SIG-M5 (cell line): Measurements from ENCODE around the gene FAM200A.
"Not testable (repeated sequence)": the region's sequence is repeated elsewhere in the genome, so short reads cannot be mapped to it uniquely, and the experiment has no call there.

ENCODE experiments used
- DNase-seq: peaks from one replicate; lab custom pipeline; 2025; lab: John Stamatoyannopoulos, UW

The FAM200A gene

DNA sequence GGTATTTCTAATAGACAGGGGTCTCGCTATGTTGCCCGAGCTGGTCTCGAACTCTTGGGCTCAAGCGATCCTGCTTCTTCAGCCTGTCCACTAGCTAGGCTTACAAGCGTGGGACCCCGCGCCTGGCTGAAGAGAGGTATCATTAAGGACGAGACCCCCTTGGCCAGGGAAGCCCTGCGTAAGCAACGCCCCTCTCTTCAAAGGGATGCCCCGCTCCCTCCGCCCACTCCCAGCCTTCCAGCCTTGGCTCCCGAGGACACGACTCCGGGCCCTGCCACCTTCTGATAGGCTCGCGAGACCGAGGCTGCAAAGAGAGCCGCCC, 47.7 kb downstream of the FAM200A start:
- peak; percentile 66 for DNase-seq

DNA sequence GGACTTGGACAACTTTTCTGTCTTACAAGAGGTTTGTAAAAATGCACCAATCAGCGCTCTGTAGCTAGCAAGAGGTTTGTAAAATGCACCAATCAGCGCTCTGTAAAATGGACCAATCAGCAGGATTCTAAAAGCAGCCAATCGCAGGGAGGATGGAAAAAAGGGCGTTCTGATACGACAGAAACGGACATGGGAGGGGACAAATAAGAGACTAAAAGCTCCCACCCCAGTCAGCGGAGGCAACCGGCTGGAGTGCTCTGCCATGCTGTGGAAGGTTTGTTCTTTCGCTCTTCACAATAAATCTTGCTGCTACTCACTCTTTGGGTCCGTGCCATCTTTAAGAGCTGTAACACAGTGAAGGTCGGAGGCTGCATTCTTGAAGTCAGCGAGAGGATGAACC, 50.7 kb downstream of the FAM200A start:
- DNase-seq, result not testable (repeated sequence)

DNA sequence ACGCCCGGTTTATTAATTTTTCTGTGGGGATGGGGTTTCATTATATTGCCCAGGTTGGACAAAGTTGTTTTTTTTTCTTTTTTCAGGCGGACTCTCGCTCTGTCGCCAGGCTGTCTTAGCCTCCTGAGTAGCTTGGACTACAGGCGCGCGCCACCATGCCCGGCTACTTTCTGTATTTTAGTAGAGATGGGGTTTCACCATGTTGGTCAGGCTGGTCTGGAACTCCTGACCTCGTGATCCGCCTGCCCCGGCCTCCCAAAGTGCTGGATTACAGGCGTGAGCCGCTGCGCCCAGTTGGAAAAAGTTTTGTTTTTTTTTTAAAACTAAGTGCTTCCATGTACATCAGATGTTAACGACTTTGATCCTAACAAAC, 51.3 kb downstream of the FAM200A start:
- DNase-seq, result no peak

DNA sequence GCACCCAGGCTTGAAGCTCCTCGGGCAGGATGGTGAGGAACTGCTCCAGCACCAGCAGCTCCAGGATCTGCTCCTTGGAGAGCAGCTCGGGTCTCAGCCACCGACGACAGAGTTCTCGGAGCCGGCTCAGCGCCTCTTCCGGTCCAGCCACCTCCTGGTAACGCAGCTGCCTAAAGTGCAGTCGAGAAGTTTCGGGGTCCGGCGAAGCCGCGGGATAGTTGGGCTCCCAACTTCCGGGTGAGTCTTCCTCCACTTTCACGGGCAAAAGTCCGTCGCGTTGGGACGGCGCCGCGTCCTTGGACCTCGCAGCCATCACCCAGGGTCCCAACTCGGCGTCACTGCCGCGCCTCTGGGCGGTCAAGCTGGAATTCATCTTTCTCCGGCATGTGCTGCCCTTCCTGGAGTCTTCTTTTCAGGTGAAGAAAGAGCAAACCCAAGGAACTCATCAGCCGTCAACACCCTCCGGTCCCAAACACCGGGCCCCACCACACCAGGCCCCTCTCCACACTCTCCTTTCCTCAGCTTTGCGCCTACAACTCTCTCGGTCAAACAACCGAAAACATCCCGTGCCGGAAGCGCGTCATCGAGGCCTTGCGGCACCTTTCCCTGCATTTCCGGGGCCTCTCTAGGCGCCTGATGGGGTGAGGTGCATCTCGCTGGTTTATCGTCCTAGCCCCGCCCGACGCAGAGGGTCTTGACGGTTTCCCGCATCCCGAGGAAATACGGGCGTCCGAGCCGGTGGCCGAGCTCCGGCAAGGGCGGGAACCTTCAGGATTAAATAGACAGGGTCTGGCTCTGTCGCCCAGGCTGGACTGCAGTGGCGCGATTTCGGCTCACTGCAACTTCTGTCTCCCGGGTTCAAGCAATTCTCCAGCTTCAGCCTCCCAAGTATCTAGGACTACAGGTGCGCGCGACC, 51.9 kb downstream of the FAM200A start, which contains the start of gene ZNF394:
ZNF394 (minus strand) TSS at position 561 of the 916 bp plus-strand sequence; CDS start at position 373, 188 bp downstream.
- peak; percentile 10 for DNase-seq

DNA sequence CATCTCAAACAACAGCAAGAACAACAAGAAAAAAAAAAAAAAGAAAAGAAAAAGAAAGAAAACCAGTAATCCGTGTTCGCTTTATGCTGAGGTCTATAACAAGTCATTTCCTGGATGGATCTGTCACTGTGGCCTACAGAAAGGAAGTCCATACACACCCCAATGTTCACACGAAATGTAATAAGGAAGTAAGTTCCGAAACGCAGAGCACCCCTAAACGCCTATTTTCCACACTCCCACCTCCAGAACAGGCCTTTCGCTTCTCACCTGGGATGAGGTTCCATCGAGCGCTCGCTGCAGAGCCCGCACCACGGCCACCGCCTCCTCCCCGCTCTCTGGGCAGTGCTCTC, 52.6 kb downstream of the FAM200A start:
- DNase-seq, result no peak

DNA sequence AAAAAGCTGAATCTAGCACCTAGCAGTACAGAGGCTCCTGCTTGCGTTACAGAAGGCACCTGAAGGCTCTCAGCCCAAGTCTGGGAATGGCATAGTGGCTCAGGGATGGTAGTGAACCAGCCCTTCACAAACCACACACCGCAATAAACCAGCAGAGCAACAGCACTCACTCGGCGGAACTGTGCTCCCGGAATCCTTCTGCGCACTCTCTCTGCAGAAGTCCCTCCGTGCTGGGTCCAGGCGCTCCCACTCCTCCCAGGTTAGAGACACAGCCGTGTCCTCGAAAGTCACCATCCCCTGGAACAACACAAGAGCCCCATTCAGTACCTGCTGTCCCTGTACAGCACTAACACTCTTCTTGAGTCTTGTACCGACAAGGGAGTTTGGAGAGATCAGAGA, 53.4 kb downstream of the FAM200A start:
- no peak for DNase-seq

DNA sequence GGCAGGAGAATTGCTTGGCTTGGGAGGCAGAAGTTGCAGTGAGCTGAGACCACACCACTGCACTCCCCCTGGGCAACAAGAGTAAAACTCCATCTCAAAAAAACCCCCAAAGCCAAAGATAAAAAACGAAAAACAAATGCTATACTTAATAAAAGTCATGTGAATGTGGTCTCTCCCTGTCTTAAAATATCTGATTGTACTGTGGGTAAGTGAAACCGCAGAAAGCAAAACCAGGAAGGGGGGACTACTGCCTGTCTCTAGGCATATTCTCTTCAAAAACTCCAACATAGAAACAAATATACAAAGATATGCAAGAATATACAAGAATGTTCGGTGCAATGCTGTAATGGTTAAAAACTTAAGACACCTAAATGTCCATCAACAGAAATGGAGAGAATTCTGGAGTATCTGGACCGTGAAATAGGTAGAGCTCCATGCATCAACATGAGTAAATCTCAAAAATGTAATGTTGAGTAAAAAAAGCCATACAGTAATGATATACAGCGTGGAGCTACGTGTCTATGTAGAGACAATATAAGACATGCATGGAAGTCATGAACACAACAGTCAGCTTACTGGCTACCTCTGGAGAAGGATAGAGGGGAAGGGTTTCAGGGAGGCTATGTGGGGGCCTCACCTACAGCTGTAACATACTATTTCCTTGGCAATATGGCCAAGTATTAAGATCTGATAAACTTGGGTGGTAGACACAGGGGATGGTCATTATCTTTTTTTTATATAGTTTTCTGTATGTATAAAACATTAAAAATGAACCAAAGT, 54.0 kb downstream of the FAM200A start:
- no peak for DNase-seq
